ENCODE data around the gene CLDN7.
A peak's percentile ranks its signal among the peaks of the same experiment; 100 is the strongest.

Gene CLDN7

DNA sequence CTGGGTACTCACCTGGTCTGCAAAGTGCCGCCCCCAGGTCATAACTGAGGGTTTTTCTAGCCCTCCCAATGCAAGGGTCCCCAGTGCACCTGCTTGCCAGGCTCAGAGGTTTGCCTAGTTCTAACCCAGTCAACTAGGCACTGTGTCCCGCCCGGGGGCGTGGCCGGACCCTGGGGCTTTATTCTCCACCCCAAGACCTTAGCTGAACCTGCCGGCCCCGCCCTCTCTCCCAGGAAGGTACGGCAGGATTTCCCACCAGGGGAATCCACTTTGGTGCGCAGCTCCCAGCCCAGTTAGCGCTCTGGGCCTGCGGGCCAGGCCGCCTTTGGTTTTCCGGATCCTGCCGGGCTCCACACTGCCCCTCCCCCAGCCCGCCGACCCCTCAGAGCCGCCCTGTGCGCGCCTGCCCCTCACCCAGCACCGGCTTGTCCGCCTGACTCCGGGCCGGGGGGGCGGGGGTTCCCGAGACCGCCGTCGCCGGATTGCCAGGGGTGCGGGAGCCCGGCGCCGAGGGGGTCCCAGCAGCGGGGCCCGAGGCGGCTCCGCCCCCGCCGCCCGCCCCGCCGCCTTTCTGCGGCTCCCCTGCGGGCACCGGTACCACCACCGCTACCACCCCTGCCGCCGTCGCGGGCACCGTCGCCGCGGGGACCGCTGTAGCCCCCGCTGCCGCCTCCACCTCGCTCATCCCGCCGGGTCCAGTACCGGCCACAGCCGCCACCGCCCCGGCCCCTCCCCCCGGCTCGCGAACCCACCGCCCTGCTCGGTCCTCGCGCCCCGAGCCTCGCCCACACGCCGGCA, 31.7 kb upstream of the CLDN7 start:
- Histone ChIP-seq H3K4ac (ENCODE audit: low read depth, low read length) (no peak overlapping the region), H2BK120ac (ENCODE audit: low read depth, low read length) (no peak overlapping the region), H3K4me2 (ENCODE audit: low read length) (no peak overlapping the region), H3K4me3 (ENCODE audit: low read length) (no peak overlapping the region), H4K8ac (ENCODE audit: low read depth, low read length) (no peak overlapping the region), H3K36me3 (ENCODE audit: control insufficient read depth, insufficient read depth, low read length) (no peaks in the 10 kb centered on the region), H3K18ac (ENCODE audit: low read length) (no peak overlapping the region), H2BK15ac (replicated peaks; ENCODE audit: low read depth) (no peak overlapping the region), H2AK5ac (ENCODE audit: low read length) (no peak overlapping the region), H3K27ac (ENCODE audit: low read depth, low read length) (no peak overlapping the region), H3K79me1 (ENCODE audit: low read length) (no peaks in the 10 kb centered on the region), H4K5ac (ENCODE audit: low read length) (no peak overlapping the region), H3K23ac (ENCODE audit: low read length) (no peak overlapping the region), H3K56ac (ENCODE audit: low read length) (peak overlapping the region; percentile 56), H3K4me1 (ENCODE audit: control insufficient read depth, low read depth, low read length) (no peaks in the 10 kb centered on the region), H3K27me3 (ENCODE audit: insufficient read depth, low read length, poor library complexity) (peaks cover 4% of the 10 kb centered on the region), H3K9ac (ENCODE audit: low read length) (no peak overlapping the region), H2BK5ac (ENCODE audit: low read length) (no peak overlapping the region), H3K79me2 (ENCODE audit: control insufficient read depth, insufficient read depth, low read length) (no peaks in the 10 kb centered on the region)
- DNase-seq, result peak; percentile 67
- WGBS (ENCODE audit: extremely low coverage, insufficient coverage, low lambda C conversion rate), result no CpG with 5 or more reads among the region's 75 CpGs

DNA sequence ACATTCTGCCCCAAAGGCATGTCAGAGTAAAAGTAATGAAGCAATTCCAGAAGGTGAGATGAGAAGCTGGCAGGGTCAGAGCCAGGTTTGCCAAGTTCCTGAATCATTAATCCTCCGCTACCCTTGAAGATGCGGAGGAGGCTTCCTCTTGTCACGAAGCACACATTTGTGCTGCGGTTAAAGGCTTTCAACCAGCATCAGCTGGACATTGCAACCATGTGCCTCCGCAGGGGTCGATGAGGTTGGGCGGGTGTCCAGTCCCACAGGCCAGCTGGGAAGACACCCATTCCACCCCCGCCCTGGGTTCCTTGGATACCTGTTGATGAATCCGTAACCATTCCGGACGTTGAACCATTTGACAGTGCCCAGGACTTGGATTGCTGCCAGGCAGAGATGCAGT, 30.9 kb upstream of the CLDN7 start:
- H3K27me3 ChIP-seq (ENCODE audit: insufficient read depth, low read length, poor library complexity), result peaks cover 4% of the 10 kb centered on the region
- no peaks in the 10 kb centered on the region for H3K4me1 ChIP-seq (ENCODE audit: control insufficient read depth, low read depth, low read length)

DNA sequence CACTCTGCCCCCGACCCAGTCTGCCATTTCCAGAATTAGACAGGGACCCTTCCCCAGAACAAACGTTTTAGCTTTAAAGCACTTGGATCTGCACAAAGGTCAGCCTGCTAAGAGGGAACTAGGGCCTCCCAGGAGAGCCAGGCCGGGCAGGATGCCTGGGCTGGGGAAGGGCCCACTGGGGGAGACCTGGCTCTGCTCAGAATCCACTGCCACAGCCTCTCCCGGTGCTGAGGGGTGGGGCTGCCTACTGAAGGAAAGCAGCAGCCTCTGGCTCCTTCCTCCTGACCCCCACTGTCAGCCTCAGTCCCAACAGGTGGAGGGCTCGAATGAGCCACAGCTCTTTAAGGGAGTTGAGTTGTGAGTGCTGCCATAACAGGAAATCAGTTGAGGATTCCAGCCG, 30.5 kb upstream of the CLDN7 start:
- Histone ChIP-seq H3K27me3 (ENCODE audit: insufficient read depth, low read length, poor library complexity) (peaks cover 4% of the 10 kb centered on the region), H3K9ac (ENCODE audit: low read length) (no peak overlapping the region), H3K27ac (ENCODE audit: low read depth, low read length) (no peak overlapping the region)

More for the DNA sequence above, 30.9 kb upstream of the CLDN7 start:
- H3K36me3 ChIP-seq (ENCODE audit: control insufficient read depth, insufficient read depth, low read length), result no peaks in the 10 kb centered on the region
- no peak overlapping the region for H3K9ac ChIP-seq (ENCODE audit: low read length)
- H3K4ac ChIP-seq (ENCODE audit: low read depth, low read length), result no peak overlapping the region
- H3K4me2 ChIP-seq (ENCODE audit: low read length), result no peak overlapping the region
- no peak overlapping the region for H3K56ac ChIP-seq (ENCODE audit: low read length)
- no peak overlapping the region for H3K27ac ChIP-seq (ENCODE audit: low read depth, low read length)
- H2BK5ac ChIP-seq (ENCODE audit: low read length), result no peak overlapping the region
- no peak overlapping the region for H2BK120ac ChIP-seq (ENCODE audit: low read depth, low read length)
- no peak overlapping the region for H3K18ac ChIP-seq (ENCODE audit: low read length)
- H4K8ac ChIP-seq (ENCODE audit: low read depth, low read length), result no peak overlapping the region
- H2BK15ac ChIP-seq (replicated peaks; ENCODE audit: low read depth), result no peak overlapping the region
- no CpG with 5 or more reads among the region's 11 CpGs for WGBS (ENCODE audit: extremely low coverage, insufficient coverage, low lambda C conversion rate)
- no peak for DNase-seq
- H3K4me3 ChIP-seq (ENCODE audit: low read length), result no peak overlapping the region
- H3K79me2 ChIP-seq (ENCODE audit: control insufficient read depth, insufficient read depth, low read length), result no peaks in the 10 kb centered on the region
- no peak overlapping the region for H4K5ac ChIP-seq (ENCODE audit: low read length)
- H2AK5ac ChIP-seq (ENCODE audit: low read length), result no peak overlapping the region
- no peak overlapping the region for H3K23ac ChIP-seq (ENCODE audit: low read length)
- no peaks in the 10 kb centered on the region for H3K79me1 ChIP-seq (ENCODE audit: low read length)

DNA sequence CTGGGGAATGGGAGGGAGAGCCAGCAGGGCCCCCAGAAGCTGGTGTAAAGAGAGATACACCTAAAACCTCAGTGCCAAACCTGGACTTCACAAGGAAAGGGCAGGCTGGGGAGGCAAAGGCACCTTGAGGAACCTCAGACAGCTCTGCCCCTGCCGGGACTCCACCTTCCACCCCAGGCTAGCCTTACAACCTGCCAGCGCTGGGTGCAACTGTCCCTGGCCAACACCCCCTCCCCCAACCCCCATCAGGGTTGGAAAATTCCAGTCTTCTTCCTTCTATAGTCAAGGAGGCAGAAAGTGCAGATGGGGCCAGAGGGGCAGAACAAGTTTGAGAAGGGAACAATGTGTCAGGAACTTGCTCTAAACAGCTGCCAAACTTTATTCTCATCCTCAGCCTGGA, 29.9 kb upstream of the CLDN7 start:
- Histone ChIP-seq H3K23ac (ENCODE audit: low read length) (no peak overlapping the region), H3K27ac (ENCODE audit: low read depth, low read length) (no peak overlapping the region), H3K56ac (ENCODE audit: low read length) (no peak overlapping the region), H4K5ac (ENCODE audit: low read length) (no peak overlapping the region), H3K4me2 (ENCODE audit: low read length) (no peak overlapping the region), H2BK5ac (ENCODE audit: low read length) (no peak overlapping the region), H3K4me1 (ENCODE audit: control insufficient read depth, low read depth, low read length) (no peaks in the 10 kb centered on the region), H3K9ac (ENCODE audit: low read length) (no peak overlapping the region), H2AK5ac (ENCODE audit: low read length) (no peak overlapping the region), H2BK120ac (ENCODE audit: low read depth, low read length) (no peak overlapping the region), H3K27me3 (ENCODE audit: insufficient read depth, low read length, poor library complexity) (peaks cover 4% of the 10 kb centered on the region), H3K79me1 (ENCODE audit: low read length) (no peaks in the 10 kb centered on the region), H4K8ac (ENCODE audit: low read depth, low read length) (no peak overlapping the region), H3K79me2 (ENCODE audit: control insufficient read depth, insufficient read depth, low read length) (no peaks in the 10 kb centered on the region), H3K4me3 (ENCODE audit: low read length) (no peak overlapping the region), H3K36me3 (ENCODE audit: control insufficient read depth, insufficient read depth, low read length) (no peaks in the 10 kb centered on the region), H2BK15ac (replicated peaks; ENCODE audit: low read depth) (no peak overlapping the region), H3K4ac (ENCODE audit: low read depth, low read length) (no peak overlapping the region), H3K18ac (ENCODE audit: low read length) (no peak overlapping the region)
- no peak for DNase-seq
- no CpG with 5 or more reads among the region's 2 CpGs for WGBS (ENCODE audit: extremely low coverage, insufficient coverage, low lambda C conversion rate)

More for the DNA sequence above, 30.5 kb upstream of the CLDN7 start:
- H2BK5ac ChIP-seq (ENCODE audit: low read length), result no peak overlapping the region
- no peaks in the 10 kb centered on the region for H3K79me1 ChIP-seq (ENCODE audit: low read length)
- no peaks in the 10 kb centered on the region for H3K36me3 ChIP-seq (ENCODE audit: control insufficient read depth, insufficient read depth, low read length)
- no peak overlapping the region for H2AK5ac ChIP-seq (ENCODE audit: low read length)
- H3K4me3 ChIP-seq (ENCODE audit: low read length), result no peak overlapping the region
- H3K79me2 ChIP-seq (ENCODE audit: control insufficient read depth, insufficient read depth, low read length), result no peaks in the 10 kb centered on the region
- no peak overlapping the region for H3K4me2 ChIP-seq (ENCODE audit: low read length)
- no peak for DNase-seq
- no peak overlapping the region for H3K56ac ChIP-seq (ENCODE audit: low read length)
- no peak overlapping the region for H3K18ac ChIP-seq (ENCODE audit: low read length)
- H4K5ac ChIP-seq (ENCODE audit: low read length), result no peak overlapping the region
- no peak overlapping the region for H3K4ac ChIP-seq (ENCODE audit: low read depth, low read length)
- no peak overlapping the region for H2BK120ac ChIP-seq (ENCODE audit: low read depth, low read length)
- H4K8ac ChIP-seq (ENCODE audit: low read depth, low read length), result no peak overlapping the region
- no peak overlapping the region for H2BK15ac ChIP-seq (replicated peaks; ENCODE audit: low read depth)
- no peak overlapping the region for H3K23ac ChIP-seq (ENCODE audit: low read length)
- no peaks in the 10 kb centered on the region for H3K4me1 ChIP-seq (ENCODE audit: control insufficient read depth, low read depth, low read length)
- no CpG with 5 or more reads among the region's 6 CpGs for WGBS (ENCODE audit: extremely low coverage, insufficient coverage, low lambda C conversion rate)

DNA sequence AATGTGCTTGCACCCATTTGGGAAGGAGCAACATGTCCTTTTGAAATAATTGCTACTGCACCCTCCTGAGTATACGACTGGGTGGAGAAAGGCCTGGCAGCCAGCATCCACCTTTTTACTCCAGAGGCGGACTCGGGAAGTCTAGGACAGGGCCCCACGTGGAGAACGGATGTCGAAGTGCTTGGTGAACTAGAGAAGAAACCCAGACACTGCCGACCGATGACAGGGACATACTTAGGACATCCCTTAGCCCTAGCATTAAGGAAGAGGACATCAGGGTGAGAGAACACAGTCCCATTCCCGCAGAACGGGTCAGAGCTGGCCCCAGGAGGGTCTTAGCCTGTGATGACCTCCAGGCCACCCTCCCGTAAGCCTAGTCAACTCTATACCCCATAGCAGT, 28.4 kb upstream of the CLDN7 start:
- H4K5ac ChIP-seq (ENCODE audit: low read length), result no peak overlapping the region
- H3K4ac ChIP-seq (ENCODE audit: low read depth, low read length), result no peak overlapping the region
- no CpG with 5 or more reads among the region's 11 CpGs for WGBS (ENCODE audit: extremely low coverage, insufficient coverage, low lambda C conversion rate)
- H3K79me2 ChIP-seq (ENCODE audit: control insufficient read depth, insufficient read depth, low read length), result no peaks in the 10 kb centered on the region
- H3K27me3 ChIP-seq (ENCODE audit: insufficient read depth, low read length, poor library complexity), result peaks cover under 1% of the 10 kb centered on the region
- DNase-seq, result no peak
- no peak overlapping the region for H3K4me2 ChIP-seq (ENCODE audit: low read length)
- H2BK15ac ChIP-seq (replicated peaks; ENCODE audit: low read depth), result no peak overlapping the region
- no peak overlapping the region for H3K18ac ChIP-seq (ENCODE audit: low read length)
- no peaks in the 10 kb centered on the region for H3K4me1 ChIP-seq (ENCODE audit: control insufficient read depth, low read depth, low read length)
- no peak overlapping the region for H3K23ac ChIP-seq (ENCODE audit: low read length)
- H2AK5ac ChIP-seq (ENCODE audit: low read length), result no peak overlapping the region
- no peak overlapping the region for H3K27ac ChIP-seq (ENCODE audit: low read depth, low read length)
- no peak overlapping the region for H3K9ac ChIP-seq (ENCODE audit: low read length)
- H2BK5ac ChIP-seq (ENCODE audit: low read length), result no peak overlapping the region
- no peaks in the 10 kb centered on the region for H3K36me3 ChIP-seq (ENCODE audit: control insufficient read depth, insufficient read depth, low read length)
- H3K56ac ChIP-seq (ENCODE audit: low read length), result no peak overlapping the region
- H2BK120ac ChIP-seq (ENCODE audit: low read depth, low read length), result no peak overlapping the region
- H3K4me3 ChIP-seq (ENCODE audit: low read length), result no peak overlapping the region
- H3K79me1 ChIP-seq (ENCODE audit: low read length), result no peaks in the 10 kb centered on the region
- H4K8ac ChIP-seq (ENCODE audit: low read depth, low read length), result no peak overlapping the region

DNA sequence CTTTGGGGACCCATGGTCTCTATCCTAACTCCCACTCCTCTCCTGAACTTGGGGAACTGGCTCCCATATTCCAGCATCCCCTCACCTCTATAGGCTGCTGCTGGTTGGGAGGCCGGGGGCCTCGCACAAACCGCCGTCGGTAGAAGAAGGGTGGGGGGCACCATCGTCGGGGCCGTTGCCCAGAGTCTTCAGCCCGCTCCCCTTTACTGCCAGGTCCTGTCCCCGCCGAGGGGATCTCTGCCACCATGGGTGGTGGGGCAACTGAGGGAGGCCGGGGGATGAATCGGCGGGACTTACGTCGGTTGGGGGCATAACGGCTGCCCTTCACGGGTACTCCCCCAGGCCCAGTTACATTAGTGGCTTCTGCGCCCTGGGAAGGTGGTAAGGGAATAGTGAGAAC, 27.9 kb upstream of the CLDN7 start:
- Histone ChIP-seq H4K5ac (ENCODE audit: low read length) (no peak overlapping the region), H3K4me3 (ENCODE audit: low read length) (no peak overlapping the region), H3K9ac (ENCODE audit: low read length) (no peak overlapping the region), H3K79me2 (ENCODE audit: control insufficient read depth, insufficient read depth, low read length) (no peaks in the 10 kb centered on the region), H3K4me1 (ENCODE audit: control insufficient read depth, low read depth, low read length) (no peaks in the 10 kb centered on the region), H3K27me3 (ENCODE audit: insufficient read depth, low read length, poor library complexity) (no peaks in the 10 kb centered on the region), H3K4me2 (ENCODE audit: low read length) (no peak overlapping the region), H2AK5ac (ENCODE audit: low read length) (no peak overlapping the region), H4K8ac (ENCODE audit: low read depth, low read length) (no peak overlapping the region), H2BK120ac (ENCODE audit: low read depth, low read length) (no peak overlapping the region), H3K36me3 (ENCODE audit: control insufficient read depth, insufficient read depth, low read length) (no peaks in the 10 kb centered on the region), H2BK5ac (ENCODE audit: low read length) (no peak overlapping the region), H3K27ac (ENCODE audit: low read depth, low read length) (no peak overlapping the region), H3K79me1 (ENCODE audit: low read length) (no peaks in the 10 kb centered on the region), H3K23ac (ENCODE audit: low read length) (no peak overlapping the region), H3K56ac (ENCODE audit: low read length) (no peak overlapping the region), H2BK15ac (replicated peaks; ENCODE audit: low read depth) (no peak overlapping the region), H3K18ac (ENCODE audit: low read length) (no peak overlapping the region), H3K4ac (ENCODE audit: low read depth, low read length) (no peak overlapping the region)
- WGBS (ENCODE audit: extremely low coverage, insufficient coverage, low lambda C conversion rate), result no CpG with 5 or more reads among the region's 19 CpGs
- DNase-seq, result no peak
